Thyroid gland (tissue), 4 donors: ENCODE measurements around the gene BMP8B.

ENCODE experiments used
- CTCF ChIP-seq, 6 experiments: fragments of 200-600 bp in 3 of 6; fragments of 450-650 bp in 3 of 6; sonication (generic) in 3 of 6; IDR thresholded peaks; one replicate each; pipeline ENCODE4 v1.5.1; 2016 to 2019; ENCODE audit warnings: antibody characterized with exemption in 6 of 6, mild to moderate bottlenecking in 2 of 6, inconsistent platforms in 1 of 6, moderate library complexity in 1 of 6
- POLR2A ChIP-seq, 2 donors: fragments of 450-650 bp; IDR thresholded peaks; one replicate each; pipeline ENCODE4 v1.6.1; 2017; ENCODE audit warnings: antibody characterized with exemption in 2 of 2, mild to moderate bottlenecking in 2 of 2, moderate library complexity in 1 of 2

DNA sequence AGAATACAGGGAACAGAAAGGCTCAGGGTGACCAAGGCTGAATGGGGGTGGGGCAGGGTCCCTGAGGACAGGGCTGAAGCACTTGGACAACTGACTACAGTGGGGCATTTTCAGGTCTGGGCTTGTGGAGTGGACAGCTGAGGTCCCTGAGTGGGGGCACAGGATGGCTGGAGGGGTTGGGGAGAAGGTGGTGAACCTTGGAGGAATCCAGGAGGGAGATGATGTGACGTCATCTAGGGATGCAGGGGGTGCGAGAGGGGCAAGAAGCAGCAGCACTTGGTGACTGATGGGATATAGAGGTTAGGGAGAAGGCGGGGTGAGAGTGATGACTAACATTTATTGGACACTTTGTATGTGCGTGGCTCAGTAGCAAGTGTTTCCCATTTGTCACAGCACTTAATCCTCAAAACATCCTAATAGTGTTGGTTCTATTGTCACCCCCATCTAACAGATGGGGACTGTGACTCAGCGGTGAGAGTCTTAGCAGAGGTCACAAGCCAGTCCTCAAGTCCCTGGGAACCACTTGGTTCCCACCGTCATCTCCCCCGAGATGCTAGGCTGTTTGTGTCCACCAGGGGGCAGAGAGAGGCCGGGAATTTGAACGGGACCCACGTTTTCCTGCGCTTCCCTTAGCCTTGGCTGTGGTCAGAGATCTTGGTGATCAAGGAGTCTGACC is 27.9 kb upstream of the BMP8B start:
- TF ChIP-seq CTCF (IDR thresholded peaks at IDR 0.05) (peak; percentile 73 to 96 (median 89)), POLR2A (IDR thresholded peaks at IDR 0.05) (no peak)
